Endothelial cell of umbilical vein (primary cell): Measurements from ENCODE around the gene TOB2. TPM values are rescaled to one million over a fixed set of nuclear protein-coding genes. Genes with fewer than 3 reads are reported as not detected.

Experiments
- BruUV-seq: library from RNA; stranded (reverse); fragments of 400-500 nt; replicated peaks from 2 replicates; lab custom pipeline; 2021; lab: Mats Ljungman, UMichigan
- CTCF ChIA-PET: fragments of 300-600, 350-600 bp; sonication (Branson Sonifier 250); formaldehyde crosslinking; loops from one replicate; lab custom pipeline; 2021; ENCODE audit warnings: antibody characterized with exemption, inconsistent platforms; lab: Charles Lee
- POLR2A ChIA-PET: fragments of 300-600, 350-600 bp; sonication (Branson Sonifier 250); formaldehyde crosslinking; loops from one replicate; lab custom pipeline; 2021; ENCODE audit warnings: antibody characterized with exemption, inconsistent platforms; lab: Charles Lee
- DNase-seq: peaks from one replicate; pipeline ENCODE4 v3.0.0-alpha.2; 2011; ENCODE audit warnings: low read depth, low spot score
- FAIRE-seq: peaks from 2 replicates; lab custom pipeline; 2011; peaks lifted over from hg19 to GRCh38; lab: Jason Lieb, UNC
- H2AFZ ChIP-seq: 2 replicates; pipeline ENCODE4 v1.6.0; 2012; ENCODE audit warnings: low read depth, low read length, control low read depth, inconsistent platforms
- H3K27ac ChIP-seq: 2 replicates; pipeline ENCODE4 v1.5.1; 2011; ENCODE audit warnings: low read depth, mild to moderate bottlenecking, control low read depth, low read length, moderate library complexity; ENCODE audit not compliant: insufficient read depth
- H3K27me3 ChIP-seq, 2 experiments: 2 replicates each; pipeline versions ENCODE4 v1.6.0 to v1.6.1; 2011; ENCODE audit warnings: low read length in 2 of 2, mixed read lengths in 1 of 2; ENCODE audit not compliant: control insufficient read depth in 2 of 2, insufficient read depth in 2 of 2
- H3K36me3 ChIP-seq, 2 experiments: 2 replicates in 1 of 2; 3 replicates in 1 of 2; pipeline ENCODE4 v1.5.1; 2011; ENCODE audit warnings: low read length in 2 of 2, mild to moderate bottlenecking in 1 of 2, moderate library complexity in 1 of 2; ENCODE audit not compliant: control insufficient read depth in 2 of 2, insufficient read depth in 2 of 2; ENCODE audit errors: extremely low read depth in 1 of 2
- H3K4me1 ChIP-seq: 3 replicates; pipeline ENCODE4 v1.5.1; 2011; ENCODE audit warnings: mild to moderate bottlenecking, low read length; ENCODE audit not compliant: control insufficient read depth, insufficient read depth; ENCODE audit errors: extremely low read depth
- H3K4me2 ChIP-seq: 2 replicates; pipeline ENCODE4 v1.6.1; 2011; ENCODE audit warnings: low read length, control low read depth, mixed read lengths; ENCODE audit not compliant: insufficient read depth
- H3K4me3 ChIP-seq, 3 experiments: fragments of 200-600 bp in 1 of 3; sonication (generic), shearing (Covaris generic) in 1 of 3; replicated peaks in 1 of 3; 2 replicates each; pipeline ENCODE4 v1.5.1; 2011 to 2016; ENCODE audit warnings: control low read depth in 3 of 3, low read length in 3 of 3, mild to moderate bottlenecking in 2 of 3, inconsistent platforms in 1 of 3, low read depth in 1 of 3, moderate library complexity in 1 of 3; ENCODE audit not compliant: insufficient read depth in 1 of 3
- H3K79me2 ChIP-seq: 2 replicates; pipeline ENCODE4 v1.6.0; 2012; ENCODE audit warnings: low read length, inconsistent platforms; ENCODE audit not compliant: control insufficient read depth, insufficient read depth
- H3K9ac ChIP-seq: replicated peaks from 2 replicates; pipeline ENCODE3; 2011; ENCODE audit warnings: low read length, control low read depth; ENCODE audit not compliant: insufficient read depth; ENCODE audit errors: extremely low read depth
- H3K9me1 ChIP-seq: replicated peaks from 3 replicates; pipeline ENCODE4 v1.6.0; 2011; ENCODE audit warnings: mild to moderate bottlenecking, low read length; ENCODE audit not compliant: control insufficient read depth, insufficient read depth; ENCODE audit errors: extremely low read depth
- H3K9me3 ChIP-seq: replicated peaks from 2 replicates; pipeline ENCODE4 v1.5.1; 2012; ENCODE audit warnings: low read length, inconsistent platforms; ENCODE audit not compliant: control insufficient read depth, insufficient read depth
- H4K20me1 ChIP-seq: replicated peaks from 2 replicates; pipeline ENCODE3; 2011; ENCODE audit warnings: mild to moderate bottlenecking, low read length; ENCODE audit not compliant: control insufficient read depth, insufficient read depth; ENCODE audit errors: extremely low read depth
- CTCF ChIP-seq, 2 donors: IDR thresholded peaks; 1 replicate in 1 of 2; 2 replicates in 1 of 2; pipeline ENCODE4 v1.5.1; 2011; ENCODE audit warnings: low read length in 2 of 2, mild to moderate bottlenecking in 2 of 2, moderate library complexity in 2 of 2, control low read depth in 1 of 2, inconsistent platforms in 1 of 2, low read depth in 1 of 2; ENCODE audit not compliant: insufficient read depth in 1 of 2; ENCODE audit errors: extremely low read depth in 1 of 2
- EZH2 ChIP-seq: IDR thresholded peaks from 2 replicates; pipeline ENCODE4 v1.6.1; 2012; ENCODE audit warnings: borderline replicate concordance, low read depth, mild to moderate bottlenecking, moderate library complexity, low read length, inconsistent platforms; ENCODE audit not compliant: severe bottlenecking
- FOS ChIP-seq: IDR thresholded peaks from 2 replicates; pipeline ENCODE4 v1.6.1; 2011; ENCODE audit warnings: mild to moderate bottlenecking, low read length, moderate library complexity, borderline replicate concordance; ENCODE audit not compliant: insufficient read depth
- GATA2 ChIP-seq: IDR thresholded peaks from 2 replicates; pipeline ENCODE4 v1.7.0; 2011; ENCODE audit warnings: low read depth, mild to moderate bottlenecking, moderate library complexity, mixed read lengths, low read length; ENCODE audit not compliant: insufficient read length, insufficient read depth
- JUN ChIP-seq: IDR thresholded peaks from 2 replicates; pipeline ENCODE4 v1.6.1; 2011; ENCODE audit warnings: borderline replicate concordance, low read depth; ENCODE audit not compliant: insufficient read length, insufficient read depth
- MAX ChIP-seq: IDR thresholded peaks from 2 replicates; pipeline ENCODE4 v1.6.1; 2011; ENCODE audit not compliant: insufficient read depth, insufficient read length
- MYC ChIP-seq: IDR thresholded peaks from one replicate; pipeline ENCODE4 v1.6.1; 2011; ENCODE audit warnings: mild to moderate bottlenecking, low read depth, low read length
- POLR2A ChIP-seq: IDR thresholded peaks from 2 replicates; pipeline ENCODE4 v1.6.1; 2012; ENCODE audit warnings: low read depth, mild to moderate bottlenecking, control low read depth, low read length
- POLR2AphosphoS5 ChIP-seq: IDR thresholded peaks from 2 replicates; pipeline ENCODE4 v1.6.1; 2012; ENCODE audit warnings: low read depth, mild to moderate bottlenecking, control low read depth, low read length, moderate library complexity; ENCODE audit not compliant: insufficient read depth
- dilution Hi-C: fragments of 300-500 bp; cut with MboI; formaldehyde crosslinking; loops from one replicate; pipeline ENCODE4 v1.15.0; 2019; ENCODE audit warnings: low sequenced_read_pairs; ENCODE audit not compliant: extremely low pct_ligation_motif_present
- intact Hi-C: fragments of 100-400 bp; cut with micrococcal nuclease; formaldehyde crosslinking; loops from one replicate; pipeline ENCODE4 v1.10.0; 2022
- polyA plus RNA-seq, 4 experiments: library from polyadenylated mRNA; depleted of rRNA in 3 of 4; stranded (reverse) in 3 of 4; unstranded in 1 of 4; fragments of >200 nt; gene quantifications; 2 replicates each; pipeline versions ENCODE4 v1.2.1 to v1.2.3, GENCODE V29; 2011 to 2012; ENCODE audit warnings: missing spikeins in 1 of 4
- total RNA-seq: library from RNA; stranded (reverse); gene quantifications from 2 replicates; pipeline ENCODE4 v1.2.3, GENCODE V29; 2021

TOB2 gene
- total and polyA plus RNA-seq, 2 donors (not counting 3 experiments of a cell fraction or from before 2014, with no cell fraction given) = 21.7 to 44.7 TPM

GRCh38 chr22:41445129-41446056 is 1.2 kb downstream of the TOB2 start:
- no peak for TF ChIP-seq POLR2AphosphoS5
- no peak for TF ChIP-seq FOS
- no peak for TF ChIP-seq MAX
- TF ChIP-seq EZH2 = no peak
- no peak for TF ChIP-seq POLR2A
- no peak for TF ChIP-seq MYC
- TF ChIP-seq GATA2 = no peak
- no peak for TF ChIP-seq JUN
- TF ChIP-seq CTCF (IDR thresholded peaks at IDR 0.05; ENCODE audit: extremely low read depth in 1 of 2, insufficient read depth in 1 of 2, low read depth in 1 of 2, low read length in 2 of 2) = no peak
- Histone ChIP-seq H4K20me1 (peaks cover 4% of the 10 kb centered on the region), H3K9me1 (no peaks in the 10 kb centered on the region), H3K27me3 (no peaks in the 10 kb centered on the region), H2AFZ (no peak overlapping the region), H3K27ac (peak overlapping the region; percentile 83), H3K4me2 (peak overlapping the region; percentile 92), H3K4me3 (peak overlapping the region; percentile 95 to 100 (median 96)), H3K9me3 (no peaks in the 10 kb centered on the region), H3K36me3 (no peaks in the 10 kb centered on the region), H3K9ac (peak overlapping the region; percentile 89), H3K79me2 (peaks cover 57% of the 10 kb centered on the region), H3K4me1 (peaks cover 4% of the 10 kb centered on the region)
- intact Hi-C loops = no loop called here
- BruUV-seq = no TSS peak
- ChIA-PET POLR2A (interaction anchor here (1.3 to 2.3 kb wide), 6 partner anchors 23 to 64 kb away, joined by 3 to 11 read pairs (median 4); partner anchors contain the start of genes ACO2, PHF5A and TEF), CTCF (interaction anchor here (1.2 to 2.8 kb wide), 8 partner anchors 10 to 81 kb away, joined by 3 to 20 read pairs (median 4); partner anchors contain the start of gene PHF5A)
- DNase-seq (peak; percentile 41), FAIRE-seq (no peak)
- dilution Hi-C loops = no loop called here
